Caco-2 (cell line): ENCODE results near the gene GOLT1A. TPM values are rescaled to one million over a fixed set of nuclear protein-coding genes. Genes with fewer than 3 reads are reported as not detected.

Experiments
- BruUV-seq: library from RNA; stranded (reverse); fragments of 400-500 nt; replicated peaks from 2 replicates; lab custom pipeline; 2021; lab: Mats Ljungman, UMichigan
- CTCF ChIA-PET: fragments of 300-600 bp; sonication (Branson Sonifier 250); formaldehyde crosslinking; loops from one replicate; lab custom pipeline; 2022; ENCODE audit warnings: antibody characterized with exemption; lab: Charles Lee
- POLR2A ChIA-PET: fragments of 300-600 bp; sonication (Branson Sonifier 250); formaldehyde crosslinking; loops from one replicate; lab custom pipeline; 2022; ENCODE audit warnings: antibody characterized with exemption; lab: Charles Lee
- DNase-seq, 2 experiments: peaks; one replicate each; pipeline versions ENCODE4 v3.0.0 to v3.0.0-alpha.2; 2020 to 2022
- H3K27me3 ChIP-seq: replicated peaks from 2 replicates; pipeline ENCODE4 v1.6.0; 2011; ENCODE audit warnings: low read length; ENCODE audit not compliant: control insufficient read depth, insufficient read depth
- H3K36me3 ChIP-seq: 2 replicates; pipeline ENCODE4 v1.5.1; 2011; ENCODE audit warnings: low read length; ENCODE audit not compliant: control insufficient read depth, insufficient read depth
- H3K4me1 ChIP-seq: fragments of 250-450 bp; sonication (Bioruptor Pico); 2 replicates; pipeline ENCODE4 v1.5.1; 2020; ENCODE audit warnings: mild to moderate bottlenecking
- H3K4me3 ChIP-seq: 2 replicates; pipeline ENCODE4 v1.5.1; 2011; ENCODE audit warnings: low read depth, mild to moderate bottlenecking, control low read depth, low read length
- H3K9me3 ChIP-seq: fragments of 250-450 bp; sonication (Bioruptor Pico); 2 replicates; pipeline ENCODE4 v1.5.1; 2020; ENCODE audit warnings: mild to moderate bottlenecking, moderate library complexity
- H3K27ac Mint-ChIP-seq: one replicate; pipeline ENCODE4 v1.8.0; 2022; ENCODE audit warnings: mixed read lengths; ENCODE audit not compliant: unreplicated experiment
- H3K27me3 Mint-ChIP-seq: one replicate; pipeline ENCODE4 v1.8.0; 2022; ENCODE audit warnings: mixed read lengths; ENCODE audit not compliant: insufficient read depth, unreplicated experiment
- H3K36me3 Mint-ChIP-seq: one replicate; pipeline ENCODE4 v1.8.0; 2022; ENCODE audit warnings: mild to moderate bottlenecking, mixed read lengths; ENCODE audit not compliant: insufficient read depth, unreplicated experiment
- H3K4me1 Mint-ChIP-seq: one replicate; pipeline ENCODE4 v1.8.0; 2022; ENCODE audit warnings: low read depth, mixed read lengths; ENCODE audit not compliant: unreplicated experiment
- H3K4me3 Mint-ChIP-seq: one replicate; pipeline ENCODE4 v1.8.0; 2022; ENCODE audit warnings: mild to moderate bottlenecking, moderate library complexity, mixed read lengths; ENCODE audit not compliant: unreplicated experiment
- H3K9me3 Mint-ChIP-seq: one replicate; pipeline ENCODE4 v1.8.0; 2022; ENCODE audit warnings: mixed read lengths; ENCODE audit not compliant: unreplicated experiment
- intact Hi-C: fragments of 100-400 bp; cut with micrococcal nuclease; formaldehyde crosslinking; loops from one replicate; pipeline ENCODE4 v1.10.0; 2022; ENCODE audit not compliant: unreplicated experiment
- total RNA-seq: library from RNA; stranded (reverse); gene quantifications from 2 replicates; pipeline ENCODE4 v1.2.3, GENCODE V29; 2022
- TF ChIP-seq, protein P1 (sequence below), 2 experiments: fragments of 200-600 bp in 1 of 2; IDR thresholded peaks; 1 replicate in 1 of 2; 2 replicates in 1 of 2; pipeline versions ENCODE4 v1.5.1 to v1.8.0; 2011 to 2022; ENCODE audit warnings: antibody characterized with exemption in 1 of 2, control low read depth in 1 of 2, inconsistent platforms in 1 of 2, low read depth in 1 of 2, low read length in 1 of 2, mild to moderate bottlenecking in 1 of 2, moderate library complexity in 1 of 2; ENCODE audit not compliant: insufficient read depth in 1 of 2, severe bottlenecking in 1 of 2, unreplicated experiment in 1 of 2

GOLT1A gene
- total RNA-seq, 1 experiment from 2014 or later, result 25.9 TPM

DNA sequence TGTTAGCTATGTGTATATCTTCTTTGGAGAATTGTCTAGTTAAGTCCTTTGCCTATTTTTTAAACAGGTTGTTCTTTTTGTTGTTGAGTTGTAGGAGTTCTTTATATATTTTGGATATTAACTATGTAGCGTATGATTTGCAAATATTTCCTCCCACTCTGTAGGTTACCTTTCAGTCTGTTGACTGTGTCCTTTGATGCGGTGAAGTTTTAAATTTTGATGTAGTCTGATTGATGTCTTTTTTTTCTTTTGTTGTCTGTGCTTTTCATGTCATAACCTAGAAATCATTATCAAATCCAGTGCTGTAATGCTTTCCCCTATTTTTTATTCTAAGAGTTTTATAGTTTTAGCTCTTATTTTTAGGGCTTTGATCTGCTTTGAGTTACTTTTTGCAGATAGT is 8.8 kb downstream of the GOLT1A start:
- Histone ChIP-seq H3K27me3 (no peaks in the 10 kb centered on the region), H3K4me3 (no peak overlapping the region), H3K9me3 (no peaks in the 10 kb centered on the region), H3K36me3 (no peaks in the 10 kb centered on the region; the same call in none of the 2 replicates), H3K4me1 (no peaks in the 10 kb centered on the region)
- intact Hi-C loops, result no loop called here
- TF ChIP-seq, protein P1, sequence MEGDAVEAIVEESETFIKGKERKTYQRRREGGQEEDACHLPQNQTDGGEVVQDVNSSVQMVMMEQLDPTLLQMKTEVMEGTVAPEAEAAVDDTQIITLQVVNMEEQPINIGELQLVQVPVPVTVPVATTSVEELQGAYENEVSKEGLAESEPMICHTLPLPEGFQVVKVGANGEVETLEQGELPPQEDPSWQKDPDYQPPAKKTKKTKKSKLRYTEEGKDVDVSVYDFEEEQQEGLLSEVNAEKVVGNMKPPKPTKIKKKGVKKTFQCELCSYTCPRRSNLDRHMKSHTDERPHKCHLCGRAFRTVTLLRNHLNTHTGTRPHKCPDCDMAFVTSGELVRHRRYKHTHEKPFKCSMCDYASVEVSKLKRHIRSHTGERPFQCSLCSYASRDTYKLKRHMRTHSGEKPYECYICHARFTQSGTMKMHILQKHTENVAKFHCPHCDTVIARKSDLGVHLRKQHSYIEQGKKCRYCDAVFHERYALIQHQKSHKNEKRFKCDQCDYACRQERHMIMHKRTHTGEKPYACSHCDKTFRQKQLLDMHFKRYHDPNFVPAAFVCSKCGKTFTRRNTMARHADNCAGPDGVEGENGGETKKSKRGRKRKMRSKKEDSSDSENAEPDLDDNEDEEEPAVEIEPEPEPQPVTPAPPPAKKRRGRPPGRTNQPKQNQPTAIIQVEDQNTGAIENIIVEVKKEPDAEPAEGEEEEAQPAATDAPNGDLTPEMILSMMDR (IDR thresholded peaks at IDR 0.05; ENCODE audit: insufficient read depth in 1 of 2, low read depth in 1 of 2, low read length in 1 of 2, severe bottlenecking in 1 of 2, unreplicated experiment in 1 of 2), result no peak
- DNase-seq, result no peak
- POLR2A ChIA-PET, result interaction anchor here (0.9 kb wide), 1 partner anchor 9 kb away, joined by 3 read pairs; the partner anchor contains the start of gene GOLT1A
- peaks cover 14% of the 10 kb centered on the region for H3K4me1 Mint-ChIP-seq
- no peaks in the 10 kb centered on the region for H3K27me3 Mint-ChIP-seq
- BruUV-seq, result no TSS peak
- CTCF ChIA-PET, result interaction anchor here (1.1 kb wide), 1 partner anchor 10 kb away, joined by 3 read pairs; no protein-coding TSS in a partner anchor
- H3K36me3 Mint-ChIP-seq, result peaks cover under 1% of the 10 kb centered on the region
- H3K27ac Mint-ChIP-seq, result no peak overlapping the region
- H3K4me3 Mint-ChIP-seq, result no peak overlapping the region
- no peaks in the 10 kb centered on the region for H3K9me3 Mint-ChIP-seq

DNA sequence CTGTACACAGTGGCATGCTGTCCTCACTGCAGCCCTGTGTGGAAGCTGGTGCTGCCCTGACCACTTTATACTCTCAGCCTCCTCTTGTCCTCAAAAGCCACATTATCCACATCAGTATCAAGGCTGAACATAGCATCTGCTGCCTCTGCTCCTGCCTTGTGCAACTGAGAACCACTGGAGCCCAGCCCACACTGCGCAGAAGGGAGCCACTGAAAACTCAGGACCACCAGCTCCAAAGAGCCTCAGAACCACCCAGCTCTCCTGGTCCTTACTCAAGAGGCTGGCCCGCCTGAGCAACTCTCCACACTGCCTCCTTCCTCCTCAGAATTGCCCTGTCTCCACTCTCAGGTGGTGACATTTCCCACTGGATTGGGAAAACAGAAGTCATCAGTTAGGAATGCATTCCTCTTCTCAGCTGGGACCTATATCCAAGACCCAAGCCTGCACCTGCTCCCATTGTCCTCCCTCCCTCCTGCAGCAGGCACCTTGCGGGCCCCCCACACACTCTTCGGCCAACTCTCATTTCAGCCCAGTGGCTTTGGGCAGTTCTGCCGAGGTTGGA is 10.5 kb downstream of the GOLT1A start:
- H3K9me3 Mint-ChIP-seq, result no peaks in the 10 kb centered on the region
- H3K27ac Mint-ChIP-seq, result no peak overlapping the region
- H3K4me3 ChIP-seq, result no peak overlapping the region
- TF ChIP-seq, protein P1 (IDR thresholded peaks at IDR 0.05; ENCODE audit: insufficient read depth in 1 of 2, low read depth in 1 of 2, low read length in 1 of 2, severe bottlenecking in 1 of 2, unreplicated experiment in 1 of 2), result no peak
- H3K27me3 Mint-ChIP-seq, result no peaks in the 10 kb centered on the region
- H3K4me3 Mint-ChIP-seq, result no peak overlapping the region
- no TSS peak for BruUV-seq
- DNase-seq, result no peak
- ChIA-PET CTCF (interaction anchor here (0.7 kb wide), 1 partner anchor 174 kb away, joined by 5 read pairs; no protein-coding TSS in a partner anchor), POLR2A (no interaction called here)
- H3K36me3 ChIP-seq, result no peaks in the 10 kb centered on the region; the same call in none of the 2 replicates
- no peaks in the 10 kb centered on the region for H3K36me3 Mint-ChIP-seq
- H3K4me1 ChIP-seq, result peaks cover 10% of the 10 kb centered on the region
- peaks cover 19% of the 10 kb centered on the region for H3K4me1 Mint-ChIP-seq
- no peaks in the 10 kb centered on the region for H3K9me3 ChIP-seq
- intact Hi-C loops, result no loop called here
- no peaks in the 10 kb centered on the region for H3K27me3 ChIP-seq

DNA sequence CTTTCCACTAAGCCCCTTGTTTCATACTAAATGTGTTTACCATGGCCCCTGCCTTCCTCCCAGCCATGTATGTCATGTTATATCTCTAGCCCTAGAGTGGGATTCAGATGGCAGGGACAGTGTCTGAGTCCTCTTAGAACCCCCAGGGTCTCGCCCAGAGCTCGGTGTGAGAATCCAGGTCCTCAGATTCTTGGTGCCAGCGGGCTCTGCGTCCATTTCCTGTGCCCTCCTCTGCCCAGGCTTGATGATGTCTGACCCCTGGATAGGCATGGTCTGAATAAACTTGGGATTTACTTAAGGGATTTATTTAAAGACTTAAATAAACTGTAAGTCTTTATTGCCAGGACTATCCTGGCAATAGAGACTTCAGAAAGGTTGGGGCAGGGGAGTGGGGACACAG is 11.3 kb downstream of the GOLT1A start:
- no peaks in the 10 kb centered on the region for H3K9me3 ChIP-seq
- intact Hi-C loops, result no loop called here
- H3K36me3 ChIP-seq, result no peaks in the 10 kb centered on the region; the same call in none of the 2 replicates
- ChIA-PET CTCF (no interaction called here), POLR2A (no interaction called here)
- Mint-ChIP-seq H3K9me3 (no peaks in the 10 kb centered on the region), H3K27ac (no peak overlapping the region), H3K4me1 (peaks cover 19% of the 10 kb centered on the region), H3K27me3 (no peaks in the 10 kb centered on the region), H3K4me3 (no peak overlapping the region), H3K36me3 (no peaks in the 10 kb centered on the region)
- no TSS peak for BruUV-seq
- TF ChIP-seq, protein P1 (IDR thresholded peaks at IDR 0.05; ENCODE audit: insufficient read depth in 1 of 2, low read depth in 1 of 2, low read length in 1 of 2, severe bottlenecking in 1 of 2, unreplicated experiment in 1 of 2), result no peak
- peaks cover 11% of the 10 kb centered on the region for H3K4me1 ChIP-seq
- H3K27me3 ChIP-seq, result no peaks in the 10 kb centered on the region
- DNase-seq, result no peak
- no peak overlapping the region for H3K4me3 ChIP-seq
